ENCODE data around the gene ATP5MC2.

- TF ChIP-seq, protein P1, sequence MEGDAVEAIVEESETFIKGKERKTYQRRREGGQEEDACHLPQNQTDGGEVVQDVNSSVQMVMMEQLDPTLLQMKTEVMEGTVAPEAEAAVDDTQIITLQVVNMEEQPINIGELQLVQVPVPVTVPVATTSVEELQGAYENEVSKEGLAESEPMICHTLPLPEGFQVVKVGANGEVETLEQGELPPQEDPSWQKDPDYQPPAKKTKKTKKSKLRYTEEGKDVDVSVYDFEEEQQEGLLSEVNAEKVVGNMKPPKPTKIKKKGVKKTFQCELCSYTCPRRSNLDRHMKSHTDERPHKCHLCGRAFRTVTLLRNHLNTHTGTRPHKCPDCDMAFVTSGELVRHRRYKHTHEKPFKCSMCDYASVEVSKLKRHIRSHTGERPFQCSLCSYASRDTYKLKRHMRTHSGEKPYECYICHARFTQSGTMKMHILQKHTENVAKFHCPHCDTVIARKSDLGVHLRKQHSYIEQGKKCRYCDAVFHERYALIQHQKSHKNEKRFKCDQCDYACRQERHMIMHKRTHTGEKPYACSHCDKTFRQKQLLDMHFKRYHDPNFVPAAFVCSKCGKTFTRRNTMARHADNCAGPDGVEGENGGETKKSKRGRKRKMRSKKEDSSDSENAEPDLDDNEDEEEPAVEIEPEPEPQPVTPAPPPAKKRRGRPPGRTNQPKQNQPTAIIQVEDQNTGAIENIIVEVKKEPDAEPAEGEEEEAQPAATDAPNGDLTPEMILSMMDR (IDR thresholded peaks at IDR 0.05; ENCODE audit: insufficient read depth, low read length, poor library complexity, severe bottlenecking): no peak
- no peak for TF ChIP-seq EZH2phosphoT487 (conservative IDR thresholded peaks at IDR 0.05; ENCODE audit: low read length)
Observed at GRCh38 chr12:53670308-53670707, 5.6 kb downstream of the ATP5MC2 start.

Measured in SU-DHL-6 (cell line).